Skin of body (tissue), 2 donors: Measurements from ENCODE around the gene DIPK2A. TPM values are rescaled to one million over a fixed set of nuclear protein-coding genes. Genes with fewer than 3 reads are reported as not detected.

Source experiments
- DNase-seq: peaks from one replicate; lab custom pipeline; 2025; lab: John Stamatoyannopoulos, UW
- total RNA-seq: library from RNA; depleted of rRNA; stranded (reverse); fragments of >200 nt; gene quantifications from one replicate; pipeline ENCODE4 v1.2.3, GENCODE V29; 2014

DIPK2A gene
- total RNA-seq = 51.1 TPM

GRCh38 chr3:143971359-143972154 is at the start of gene DIPK2A:
TSS of gene DIPK2A (plus strand) at chr3:143971823. CDS start at chr3:143972333, 510 bp downstream.
- peak; percentile 99 for DNase-seq

GRCh38 chr3:143924522-143925285 is 46.9 kb upstream of the DIPK2A start:
- no peak for DNase-seq

- no peak for DNase-seq
Measured at GRCh38 chr3:143928056-143928455, 43.6 kb upstream of the DIPK2A start.

GRCh38 chr3:143928541-143929255 is 42.9 kb upstream of the DIPK2A start:
- no peak for DNase-seq

- no peak for DNase-seq
Measured at GRCh38 chr3:143934791-143935190, 36.8 kb upstream of the DIPK2A start.

GRCh38 chr3:143935678-143936077 is 35.9 kb upstream of the DIPK2A start:
- no peak for DNase-seq

GRCh38 chr3:143950810-143951209 is 20.8 kb upstream of the DIPK2A start:
- DNase-seq = no peak

GRCh38 chr3:143951351-143951971 is 20.2 kb upstream of the DIPK2A start:
- DNase-seq = peak; percentile 30

GRCh38 chr3:143952569-143953072 is 19.0 kb upstream of the DIPK2A start:
- DNase-seq = no peak

GRCh38 chr3:143955113-143955512 is 16.5 kb upstream of the DIPK2A start:
- DNase-seq = no peak

GRCh38 chr3:143956838-143957237 is 14.8 kb upstream of the DIPK2A start:
- DNase-seq = no peak

GRCh38 chr3:143957453-143957852 is 14.2 kb upstream of the DIPK2A start:
- DNase-seq = no peak

GRCh38 chr3:143958966-143959365 is 12.7 kb upstream of the DIPK2A start:
- no peak for DNase-seq

GRCh38 chr3:143961342-143961741 is 10.3 kb upstream of the DIPK2A start:
- no peak for DNase-seq

GRCh38 chr3:143963946-143964345 is 7.7 kb upstream of the DIPK2A start:
- DNase-seq = no peak

- peak; percentile 42 for DNase-seq
Measured at GRCh38 chr3:143970773-143971358, 757 bp upstream of the DIPK2A start.

GRCh38 chr3:143972155-143972504 is 507 bp downstream of the DIPK2A start:
- no peak for DNase-seq

GRCh38 chr3:143972505-143973258 is 1.1 kb downstream of the DIPK2A start:
- peak; percentile 57 for DNase-seq

GRCh38 chr3:143973259-143974021 is 1.8 kb downstream of the DIPK2A start:
- peak; percentile 84 for DNase-seq
